ENCODE measurements around the gene HMOX2.

DNA sequence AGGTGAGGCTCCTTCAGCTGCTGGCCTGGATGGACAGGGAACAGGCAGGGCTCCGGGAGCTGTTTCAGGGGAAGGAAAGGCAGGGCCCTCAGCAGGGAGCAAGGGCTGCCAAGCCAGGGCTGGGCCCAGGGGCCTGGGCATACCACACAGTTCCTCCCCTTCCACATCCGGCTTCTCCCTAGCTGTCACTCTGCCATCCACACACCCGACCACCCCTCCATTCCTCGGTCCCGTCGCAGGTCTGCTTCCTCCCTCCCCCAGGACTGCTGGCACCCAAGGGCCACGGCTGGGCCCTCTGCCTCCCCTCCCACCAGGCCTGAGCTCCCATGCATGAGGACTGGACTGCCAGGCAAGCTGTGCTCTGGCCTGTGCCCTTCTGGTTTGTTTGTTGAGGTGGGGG lies 38.4 kb downstream of the HMOX2 start:
- TF ChIP-seq GATA2 (IDR thresholded peaks at IDR 0.05; ENCODE audit: low read depth, low read length) (no peak), GATA3 (IDR thresholded peaks at IDR 0.05; ENCODE audit: low read depth, low read length) (no peak)
